ENCODE measurements around the gene AIPL1.

GRCh38 chr17:6479622-6480302 lies 44.8 kb upstream of the AIPL1 start:
- TF ChIP-seq, protein P1, sequence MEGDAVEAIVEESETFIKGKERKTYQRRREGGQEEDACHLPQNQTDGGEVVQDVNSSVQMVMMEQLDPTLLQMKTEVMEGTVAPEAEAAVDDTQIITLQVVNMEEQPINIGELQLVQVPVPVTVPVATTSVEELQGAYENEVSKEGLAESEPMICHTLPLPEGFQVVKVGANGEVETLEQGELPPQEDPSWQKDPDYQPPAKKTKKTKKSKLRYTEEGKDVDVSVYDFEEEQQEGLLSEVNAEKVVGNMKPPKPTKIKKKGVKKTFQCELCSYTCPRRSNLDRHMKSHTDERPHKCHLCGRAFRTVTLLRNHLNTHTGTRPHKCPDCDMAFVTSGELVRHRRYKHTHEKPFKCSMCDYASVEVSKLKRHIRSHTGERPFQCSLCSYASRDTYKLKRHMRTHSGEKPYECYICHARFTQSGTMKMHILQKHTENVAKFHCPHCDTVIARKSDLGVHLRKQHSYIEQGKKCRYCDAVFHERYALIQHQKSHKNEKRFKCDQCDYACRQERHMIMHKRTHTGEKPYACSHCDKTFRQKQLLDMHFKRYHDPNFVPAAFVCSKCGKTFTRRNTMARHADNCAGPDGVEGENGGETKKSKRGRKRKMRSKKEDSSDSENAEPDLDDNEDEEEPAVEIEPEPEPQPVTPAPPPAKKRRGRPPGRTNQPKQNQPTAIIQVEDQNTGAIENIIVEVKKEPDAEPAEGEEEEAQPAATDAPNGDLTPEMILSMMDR (IDR thresholded peaks at IDR 0.05; ENCODE audit: low read depth, low read length, poor library complexity, severe bottlenecking): no peak
- no peak for TF ChIP-seq EZH2phosphoT487 (IDR thresholded peaks at IDR 0.05; ENCODE audit: borderline replicate concordance, low read length)

All from DOHH2 (cell line).